Stimulated activated CD8-positive, alpha-beta memory T cell treated with anti-CD3 and anti-CD28 coated beads, Interleukin-15, amount 100 ng/mL, for 4 hours (primary cell): Measurements from ENCODE around the gene PDS5A.
A peak's percentile ranks its signal among the peaks of the same experiment; 100 is the strongest.
"Not testable (repeated sequence)": the region's sequence is repeated elsewhere in the genome, so short reads cannot be mapped to it uniquely, and the experiment has no call there.

Experiments used
- DNase-seq, 2 donors: peaks; one replicate each; pipeline ENCODE4 v3.0.0-alpha.2; 2020; ENCODE audit warnings: low read depth in 2 of 2

Gene PDS5A

GRCh38 chr4:39977489-39978377, at the start of gene PDS5A:
TSS of gene PDS5A (minus strand) at chr4:39977911. CDS start at chr4:39976577, 1,334 bp downstream.
- DNase-seq, result peak; percentile 73 to 83

- not testable (repeated sequence) for DNase-seq
These were observed 46.3 kb upstream of the PDS5A start for GRCh38 chr4:40024049-40024448.

GRCh38 chr4:40021116-40021515, 43.4 kb upstream of the PDS5A start:
- DNase-seq, result not testable (repeated sequence)

- DNase-seq, result no peak
These were observed 42.5 kb upstream of the PDS5A start for GRCh38 chr4:40020221-40020620.

- DNase-seq, result no peak
These were observed 38.3 kb upstream of the PDS5A start for GRCh38 chr4:40016007-40016406.

- DNase-seq, result no peak
These were observed 26.3 kb upstream of the PDS5A start for GRCh38 chr4:40003986-40004385.

GRCh38 chr4:40000711-40001110, 23.0 kb upstream of the PDS5A start:
- no peak for DNase-seq

GRCh38 chr4:39998659-39999345, 21.1 kb upstream of the PDS5A start:
- no peak for DNase-seq

GRCh38 chr4:39996811-39997210, 19.1 kb upstream of the PDS5A start:
- no peak for DNase-seq

- DNase-seq, result no peak
These were observed 16.7 kb upstream of the PDS5A start for GRCh38 chr4:39994406-39994805.

- DNase-seq, result not testable (repeated sequence)
These were observed 11.7 kb upstream of the PDS5A start for GRCh38 chr4:39989381-39989780.

- no peak for DNase-seq
These were observed 9.8 kb upstream of the PDS5A start for GRCh38 chr4:39987485-39987884.

- DNase-seq, result no peak
These were observed 1.2 kb upstream of the PDS5A start for GRCh38 chr4:39978904-39979303.

GRCh38 chr4:39978378-39978775, 666 bp upstream of the PDS5A start:
- DNase-seq, result no peak

GRCh38 chr4:39976945-39977488, 694 bp downstream of the PDS5A start:
- peak; percentile 24 to 31 for DNase-seq

- DNase-seq, result peak; percentile 41 to 47
These were observed 1.4 kb downstream of the PDS5A start for GRCh38 chr4:39976141-39976944.

GRCh38 chr4:39975488-39976089, 2.1 kb downstream of the PDS5A start:
- DNase-seq, result no peak

- DNase-seq, result not testable (repeated sequence)
These were observed 4.7 kb downstream of the PDS5A start for GRCh38 chr4:39973052-39973451.

GRCh38 chr4:39970671-39971640, 6.8 kb downstream of the PDS5A start:
- no peak for DNase-seq

GRCh38 chr4:39963656-39964055, 14.1 kb downstream of the PDS5A start:
- no peak for DNase-seq
